PC-3 (cell line): ENCODE results near the gene RAC3. TPM values are rescaled to one million over a fixed set of nuclear protein-coding genes. Genes with fewer than 3 reads are reported as not detected.

Experiments used
- ATAC-seq: fragments of 200-7000 bp; cut with Tn5 transposase; 2 replicates; pipeline ENCODE4 v1.9.1; 2020; ENCODE audit warnings: mild to moderate bottlenecking, moderate library complexity
- BruUV-seq: library from RNA; stranded (reverse); fragments of 400-500 nt; replicated peaks from 2 replicates; lab custom pipeline; 2021; lab: Mats Ljungman, UMichigan
- CTCF ChIA-PET: fragments of 300-600 bp; sonication (Branson Sonifier 250); formaldehyde crosslinking; loops from one replicate; lab custom pipeline; 2022; ENCODE audit warnings: antibody characterized with exemption; lab: Charles Lee
- POLR2A ChIA-PET: fragments of 300-600 bp; sonication (Branson Sonifier 250); formaldehyde crosslinking; loops from one replicate; lab custom pipeline; 2022; ENCODE audit warnings: antibody characterized with exemption; ENCODE audit not compliant: unreplicated experiment; lab: Charles Lee
- DNase-seq: peaks from one replicate; pipeline ENCODE4 v3.0.0-alpha.2; 2015
- H2AFZ ChIP-seq: fragments of 300-600 bp; sonication (generic); 2 replicates; pipeline ENCODE4 v1.6.0; 2016; ENCODE audit warnings: antibody characterized with exemption, low read length
- H3F3A ChIP-seq: fragments of 300-600 bp; sonication (generic); one replicate; pipeline ENCODE4 v1.6.0; 2017; ENCODE audit warnings: antibody characterized with exemption, low read length, control low read depth, mild to moderate bottlenecking; ENCODE audit not compliant: unreplicated experiment
- H3K27ac ChIP-seq: fragments of 300-600 bp; sonication (generic); 2 replicates; pipeline ENCODE4 v1.5.1; 2016; ENCODE audit warnings: mild to moderate bottlenecking, low read length
- H3K27me3 ChIP-seq: fragments of 300-600 bp; sonication (generic); 2 replicates; pipeline ENCODE4 v1.6.1; 2016; ENCODE audit warnings: low read length, mixed read lengths
- H3K36me3 ChIP-seq: fragments of 300-600 bp; sonication (generic); 2 replicates; pipeline ENCODE4 v1.6.1; 2016; ENCODE audit warnings: low read depth, mixed run types, low read length, mixed read lengths
- H3K4me1 ChIP-seq: fragments of 300-600 bp; sonication (generic); 2 replicates; pipeline ENCODE4 v1.5.1; 2016; ENCODE audit warnings: low read length; ENCODE audit not compliant: insufficient read depth
- H3K4me2 ChIP-seq: fragments of 300-600 bp; sonication (generic); 2 replicates; pipeline ENCODE4 v1.6.0; 2016; ENCODE audit warnings: low read length
- H3K4me3 ChIP-seq: fragments of 300-600 bp; sonication (generic); 2 replicates; pipeline ENCODE4 v1.5.1; 2016; ENCODE audit warnings: mild to moderate bottlenecking, low read length, mixed read lengths
- H3K79me2 ChIP-seq: fragments of 300-600 bp; sonication (generic); 2 replicates; pipeline ENCODE4 v1.6.1; 2017; ENCODE audit warnings: low read length, mixed read lengths
- H3K9ac ChIP-seq: fragments of 300-600 bp; sonication (generic); 2 replicates; pipeline ENCODE4 v1.6.0; 2016; ENCODE audit warnings: mild to moderate bottlenecking, low read length
- H3K9me2 ChIP-seq: fragments of 300-600 bp; sonication (generic); replicated peaks from 2 replicates; pipeline ENCODE4 v1.6.1; 2016; ENCODE audit warnings: mixed run types, low read length, mixed read lengths
- H3K9me3 ChIP-seq: fragments of 300-600 bp; sonication (generic); 2 replicates; pipeline ENCODE4 v1.6.1; 2016; ENCODE audit warnings: low read length, mixed read lengths
- H4K20me1 ChIP-seq: fragments of 300-600 bp; sonication (generic); 2 replicates; pipeline ENCODE4 v1.6.1; 2016; ENCODE audit warnings: low read length, mixed read lengths
- EZH2 ChIP-seq: fragments of 300-600 bp; sonication (generic); IDR thresholded peaks from one replicate; pipeline ENCODE4 v1.6.1; 2017; ENCODE audit warnings: antibody characterized with exemption, mild to moderate bottlenecking, low read length; ENCODE audit not compliant: unreplicated experiment
- EZH2phosphoT487 ChIP-seq: fragments of 300-600 bp; sonication (generic); IDR thresholded peaks from 2 replicates; pipeline ENCODE4 v1.6.1; 2018; ENCODE audit warnings: mild to moderate bottlenecking, antibody characterized with exemption, low read length, borderline replicate concordance
- intact Hi-C: fragments of 100-400 bp; cut with micrococcal nuclease; formaldehyde crosslinking; loops from 2 replicates; pipeline ENCODE4 v1.9.0; 2023
- total RNA-seq: library from RNA; depleted of rRNA; stranded (reverse); fragments of >200 nt; gene quantifications from 2 replicates; pipeline ENCODE4 v1.2.3, GENCODE V29; 2014
- TF ChIP-seq, protein P1 (sequence below): fragments of 300-600 bp; sonication (generic); conservative IDR thresholded peaks from 2 replicates; pipeline ENCODE4 v1.5.1; 2017; ENCODE audit warnings: antibody characterized with exemption, low read depth, mild to moderate bottlenecking, low read length

The RAC3 gene
- total RNA-seq, 1 experiment from 2014 or later = 52.2 TPM

- Histone ChIP-seq H3F3A (no peaks in the 10 kb centered on the region), H3K9me2 (no peaks in the 10 kb centered on the region), H3K4me2 (no peak overlapping the region), H3K9me3 (no peaks in the 10 kb centered on the region), H3K9ac (no peak overlapping the region), H3K79me2 (peaks cover 17% of the 10 kb centered on the region), H3K4me3 (no peak overlapping the region), H3K4me1 (peaks cover 21% of the 10 kb centered on the region), H3K36me3 (no peaks in the 10 kb centered on the region), H4K20me1 (peaks cover 8% of the 10 kb centered on the region; the same call in 1 of the 2 replicates), H3K27me3 (no peaks in the 10 kb centered on the region), H3K27ac (no peak overlapping the region), H2AFZ (no peak overlapping the region)
- ATAC-seq (no peak), DNase-seq (no peak)
- TF ChIP-seq, protein P1, sequence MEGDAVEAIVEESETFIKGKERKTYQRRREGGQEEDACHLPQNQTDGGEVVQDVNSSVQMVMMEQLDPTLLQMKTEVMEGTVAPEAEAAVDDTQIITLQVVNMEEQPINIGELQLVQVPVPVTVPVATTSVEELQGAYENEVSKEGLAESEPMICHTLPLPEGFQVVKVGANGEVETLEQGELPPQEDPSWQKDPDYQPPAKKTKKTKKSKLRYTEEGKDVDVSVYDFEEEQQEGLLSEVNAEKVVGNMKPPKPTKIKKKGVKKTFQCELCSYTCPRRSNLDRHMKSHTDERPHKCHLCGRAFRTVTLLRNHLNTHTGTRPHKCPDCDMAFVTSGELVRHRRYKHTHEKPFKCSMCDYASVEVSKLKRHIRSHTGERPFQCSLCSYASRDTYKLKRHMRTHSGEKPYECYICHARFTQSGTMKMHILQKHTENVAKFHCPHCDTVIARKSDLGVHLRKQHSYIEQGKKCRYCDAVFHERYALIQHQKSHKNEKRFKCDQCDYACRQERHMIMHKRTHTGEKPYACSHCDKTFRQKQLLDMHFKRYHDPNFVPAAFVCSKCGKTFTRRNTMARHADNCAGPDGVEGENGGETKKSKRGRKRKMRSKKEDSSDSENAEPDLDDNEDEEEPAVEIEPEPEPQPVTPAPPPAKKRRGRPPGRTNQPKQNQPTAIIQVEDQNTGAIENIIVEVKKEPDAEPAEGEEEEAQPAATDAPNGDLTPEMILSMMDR = no peak
- TF ChIP-seq EZH2phosphoT487 (no peak), EZH2 (no peak)
- no TSS peak for BruUV-seq
- intact Hi-C loops = loop anchor here (5.0 kb wide), 1 partner anchor 58 kb away; the partner anchor contains the start of gene FASN
- ChIA-PET CTCF (no interaction called here), POLR2A (no interaction called here)
Measured at GRCh38 chr17:82039695-82040299, 8.3 kb downstream of the RAC3 start.

GRCh38 chr17:82041144-82041814, 9.8 kb downstream of the RAC3 start:
- H3K79me2 ChIP-seq = peaks cover 8% of the 10 kb centered on the region
- no peaks in the 10 kb centered on the region for H3F3A ChIP-seq
- no peak overlapping the region for H3K4me3 ChIP-seq
- intact Hi-C loops = no loop called here
- H3K27ac ChIP-seq = no peak overlapping the region
- H3K9me3 ChIP-seq = no peaks in the 10 kb centered on the region
- H3K9ac ChIP-seq = no peak overlapping the region
- ChIA-PET CTCF (no interaction called here), POLR2A (no interaction called here)
- H4K20me1 ChIP-seq = peaks cover 6% of the 10 kb centered on the region; the same call in 1 of the 2 replicates
- TF ChIP-seq, protein P1 = no peak
- no peak for TF ChIP-seq EZH2
- no peak for TF ChIP-seq EZH2phosphoT487
- no peaks in the 10 kb centered on the region for H3K27me3 ChIP-seq
- ATAC-seq (no peak), DNase-seq (peak; percentile 66)
- H3K36me3 ChIP-seq = no peaks in the 10 kb centered on the region
- H2AFZ ChIP-seq = no peak overlapping the region
- no peaks in the 10 kb centered on the region for H3K9me2 ChIP-seq
- peaks cover 9% of the 10 kb centered on the region for H3K4me1 ChIP-seq
- BruUV-seq = no TSS peak
- H3K4me2 ChIP-seq = peak overlapping the region; percentile 26; the same call in 1 of the 2 replicates

DNA sequence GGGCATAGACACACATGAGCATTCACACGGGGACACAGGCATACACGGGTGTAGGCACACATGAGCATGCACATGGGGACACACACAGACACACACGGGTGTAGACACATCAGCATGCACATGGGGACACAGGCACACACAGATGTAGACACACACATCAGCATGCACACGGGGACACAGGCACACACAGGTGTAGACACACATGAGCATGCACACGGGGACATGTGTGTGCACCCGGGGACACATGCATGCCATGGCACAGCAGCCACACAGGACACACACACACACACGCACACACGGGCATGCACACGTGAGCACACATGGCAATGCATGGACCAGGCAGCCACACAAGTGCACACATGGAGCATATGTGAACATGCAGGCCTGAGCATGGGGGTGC, 11.2 kb downstream of the RAC3 start:
- Histone ChIP-seq H3K4me3 (no peak overlapping the region), H3K9me3 (no peaks in the 10 kb centered on the region), H3K9me2 (no peaks in the 10 kb centered on the region), H3K27me3 (no peaks in the 10 kb centered on the region), H3K9ac (no peak overlapping the region), H4K20me1 (no peaks in the 10 kb centered on the region), H3K4me1 (peaks cover 4% of the 10 kb centered on the region), H3F3A (no peaks in the 10 kb centered on the region), H3K27ac (no peak overlapping the region), H3K36me3 (no peaks in the 10 kb centered on the region; the same call in 1 of the 2 replicates), H2AFZ (no peak overlapping the region), H3K79me2 (no peaks in the 10 kb centered on the region), H3K4me2 (no peak overlapping the region)
- ChIA-PET POLR2A (interaction anchor here (0.5 kb wide), 1 partner anchor 70 kb away, joined by 12 read pairs; no protein-coding TSS in a partner anchor), CTCF (no interaction called here)
- intact Hi-C loops = no loop called here
- ATAC-seq = no peak
- TF ChIP-seq, protein P1 = no peak
- TF ChIP-seq EZH2phosphoT487 (no peak), EZH2 (no peak)
- no peak for DNase-seq
- no TSS peak for BruUV-seq
